Fibroblast of lung (primary cell): ENCODE results near the gene CCDC78. TPM values are rescaled to one million over a fixed set of nuclear protein-coding genes. Genes with fewer than 3 reads are reported as not detected.

Experiments
- DNase-seq, 2 donors: peaks; one replicate each; pipeline versions ENCODE4 v3.0.0 to v3.0.0-alpha.2; 2010; ENCODE audit warnings: low read depth in 2 of 2
- H2AFZ ChIP-seq: 2 replicates; pipeline ENCODE4 v1.5.1; 2012; ENCODE audit warnings: low read length, control low read depth, inconsistent platforms
- H3K27ac ChIP-seq: 2 replicates; pipeline ENCODE4 v1.5.1; 2011; ENCODE audit warnings: low read length, control low read depth; ENCODE audit not compliant: insufficient read depth
- H3K27me3 ChIP-seq: 2 replicates; pipeline ENCODE4 v1.5.1; 2011; ENCODE audit warnings: mild to moderate bottlenecking, low read length; ENCODE audit not compliant: control insufficient read depth, insufficient read depth
- H3K36me3 ChIP-seq: 2 replicates; pipeline ENCODE4 v1.5.1; 2011; ENCODE audit warnings: low read length; ENCODE audit not compliant: control insufficient read depth, insufficient read depth
- H3K4me1 ChIP-seq: 2 replicates; pipeline ENCODE4 v1.5.1; 2011; ENCODE audit warnings: low read length; ENCODE audit not compliant: control insufficient read depth, insufficient read depth; ENCODE audit errors: extremely low read depth
- H3K4me2 ChIP-seq: 2 replicates; pipeline ENCODE4 v1.5.1; 2011; ENCODE audit warnings: low read length, control low read depth; ENCODE audit not compliant: insufficient read depth; ENCODE audit errors: extremely low read depth
- H3K4me3 ChIP-seq, 4 experiments: fragments of 200-600 bp in 1 of 4; sonication (generic) in 1 of 4; replicated peaks in 1 of 4; 2 replicates each; pipeline ENCODE4 v1.5.1; 2011 to 2016; ENCODE audit warnings: low read length in 4 of 4, low read depth in 3 of 4, mild to moderate bottlenecking in 3 of 4, control low read depth in 2 of 4, inconsistent platforms in 1 of 4, mixed read lengths in 1 of 4; ENCODE audit not compliant: insufficient read depth in 1 of 4; ENCODE audit errors: control extremely low read depth in 1 of 4
- H3K79me2 ChIP-seq: 2 replicates; pipeline ENCODE4 v1.5.1; 2012; ENCODE audit warnings: mild to moderate bottlenecking, low read length, inconsistent platforms; ENCODE audit not compliant: control insufficient read depth, insufficient read depth
- H3K9ac ChIP-seq: 2 replicates; pipeline ENCODE4 v1.5.1; 2011; ENCODE audit warnings: mild to moderate bottlenecking, low read length, control low read depth; ENCODE audit not compliant: insufficient read depth
- H3K9me3 ChIP-seq: 2 replicates; pipeline ENCODE4 v1.5.1; 2012; ENCODE audit warnings: low read depth, low read length; ENCODE audit not compliant: control insufficient read depth, insufficient read depth
- H4K20me1 ChIP-seq: 2 replicates; pipeline ENCODE4 v1.5.1; 2011; ENCODE audit warnings: low read length; ENCODE audit not compliant: control insufficient read depth, insufficient read depth; ENCODE audit errors: extremely low read depth
- CTCF ChIP-seq, 2 donors: IDR thresholded peaks in 1 of 2; conservative IDR thresholded peaks in 1 of 2; 1 replicate in 1 of 2; 2 replicates in 1 of 2; pipeline ENCODE4 v1.5.1; 2011 to 2012; ENCODE audit warnings: low read length in 2 of 2, control low read depth in 1 of 2, inconsistent platforms in 1 of 2, low read depth in 1 of 2, mild to moderate bottlenecking in 1 of 2
- EZH2 ChIP-seq: IDR thresholded peaks from 2 replicates; pipeline ENCODE4 v1.5.1; 2012; ENCODE audit warnings: low read length, control low read depth, mild to moderate bottlenecking; ENCODE audit errors: missing control alignments
- polyA plus RNA-seq, 2 donors: library from polyadenylated mRNA; depleted of rRNA in 1 of 2; stranded (reverse) in 1 of 2; unstranded in 1 of 2; fragments of >200 nt; gene quantifications; 2 replicates each; pipeline ENCODE4 v1.2.1, GENCODE V29; 2011 to 2012; ENCODE audit warnings: missing spikeins in 1 of 2
- total RNA-seq: library from RNA; depleted of rRNA; stranded (reverse); fragments of >200 nt; gene quantifications from 2 replicates; pipeline ENCODE4 v1.2.1, GENCODE V29; 2014

The CCDC78 gene
- total and polyA plus RNA-seq, 2 donors (not counting 1 experiment from before 2014, with no cell fraction given), result 0.50 to 1.8 TPM

DNA sequence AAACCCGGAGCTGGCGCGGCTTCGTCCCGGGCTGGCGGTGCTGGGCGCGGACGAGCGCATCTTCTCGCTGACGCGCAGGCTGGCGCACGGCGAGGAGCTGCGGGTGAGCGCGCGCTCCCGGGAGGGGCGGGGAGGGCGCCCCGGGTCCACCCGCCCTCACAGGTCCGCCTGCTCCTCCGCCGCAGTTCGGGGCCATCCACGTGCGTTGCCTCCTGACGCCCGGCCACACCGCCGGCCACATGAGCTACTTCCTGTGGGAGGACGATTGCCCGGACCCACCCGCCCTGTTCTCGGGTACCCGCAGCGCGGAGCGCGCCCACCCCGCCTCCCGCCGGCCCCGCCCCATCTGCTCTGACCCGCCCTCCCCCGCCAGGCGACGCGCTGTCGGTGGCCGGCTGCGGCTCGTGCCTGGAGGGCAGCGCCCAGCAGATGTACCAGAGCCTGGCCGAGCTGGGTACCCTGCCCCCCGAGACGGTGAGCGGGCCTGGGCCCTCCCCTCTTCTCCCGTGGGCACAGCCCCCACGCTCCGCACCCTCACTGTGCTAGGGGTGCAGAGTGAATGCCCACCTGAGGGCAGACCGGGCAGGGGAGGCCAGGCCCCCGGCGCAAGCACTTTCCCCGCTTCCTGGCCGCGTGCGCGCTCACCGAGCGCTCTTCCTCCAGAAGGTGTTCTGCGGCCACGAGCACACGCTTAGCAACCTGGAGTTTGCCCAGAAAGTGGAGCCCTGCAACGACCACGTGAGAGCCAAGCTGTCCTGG lies 2.1 kb upstream of the CCDC78 start:
- H3K4me3 ChIP-seq, result peak overlapping the region in 3 of 4 experiments; percentile 19 to 75 (median 25)
- H3K9ac ChIP-seq, result no peak overlapping the region
- H2AFZ ChIP-seq, result no peak overlapping the region
- peak overlapping the region; percentile 64 for H3K4me2 ChIP-seq
- no peaks in the 10 kb centered on the region for H4K20me1 ChIP-seq
- no peak overlapping the region for H3K27ac ChIP-seq
- H3K9me3 ChIP-seq, result no peaks in the 10 kb centered on the region
- peaks cover 10% of the 10 kb centered on the region for H3K36me3 ChIP-seq
- TF ChIP-seq CTCF (conservative IDR thresholded peaks at IDR 0.05 in 1 of 2, IDR thresholded peaks at IDR 0.05 in 1 of 2; ENCODE audit: low read depth in 1 of 2, low read length in 2 of 2), result no peak
- TF ChIP-seq EZH2, result no peak
- peak; percentile 76 to 81 for DNase-seq
- no peaks in the 10 kb centered on the region for H3K79me2 ChIP-seq
- H3K27me3 ChIP-seq, result no peaks in the 10 kb centered on the region
- no peaks in the 10 kb centered on the region for H3K4me1 ChIP-seq

DNA sequence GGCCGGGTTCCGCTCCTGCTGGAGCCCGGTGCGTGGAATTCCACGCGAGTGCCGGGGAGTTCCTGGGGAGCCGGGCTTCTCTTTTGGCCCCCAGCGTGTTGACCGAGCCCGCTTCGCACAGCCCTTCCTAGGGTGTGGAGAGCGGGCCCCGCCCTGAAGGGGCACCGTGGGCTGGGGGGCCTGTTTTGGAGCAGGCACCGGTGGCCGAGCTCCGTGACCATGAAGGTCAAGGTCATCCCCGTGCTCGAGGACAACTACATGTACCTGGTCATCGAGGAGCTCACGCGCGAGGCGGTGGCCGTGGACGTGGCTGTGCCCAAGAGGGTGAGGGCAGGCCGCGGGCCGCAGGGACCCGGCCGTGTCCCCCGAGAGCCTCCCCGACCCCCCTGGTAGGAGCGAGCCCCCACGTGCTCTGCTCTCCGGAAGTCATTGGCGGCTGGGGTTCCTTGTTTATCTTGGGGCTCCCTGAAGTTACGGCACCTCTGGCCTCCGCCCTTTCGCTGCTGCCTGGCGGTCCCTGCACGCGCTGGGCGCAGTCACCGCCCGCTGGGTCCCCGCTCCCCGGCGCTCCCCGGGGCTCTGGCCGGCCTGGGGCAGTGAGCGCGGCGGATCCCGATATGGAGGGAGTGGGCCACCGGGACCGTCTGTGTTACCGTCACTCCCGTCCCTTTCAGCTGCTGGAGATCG lies 1.2 kb upstream of the CCDC78 start:
- peak overlapping the region; percentile 40 for H3K9ac ChIP-seq
- no peak overlapping the region for H3K27ac ChIP-seq
- TF ChIP-seq CTCF (conservative IDR thresholded peaks at IDR 0.05 in 1 of 2, IDR thresholded peaks at IDR 0.05 in 1 of 2; ENCODE audit: low read depth in 1 of 2, low read length in 2 of 2) (no peak), EZH2 (no peak)
- peak overlapping the region; percentile 48 to 75 (median 61) for H3K4me3 ChIP-seq
- H3K27me3 ChIP-seq, result no peaks in the 10 kb centered on the region
- no peaks in the 10 kb centered on the region for H3K9me3 ChIP-seq
- H3K36me3 ChIP-seq, result peaks cover 10% of the 10 kb centered on the region
- H2AFZ ChIP-seq, result no peak overlapping the region
- no peaks in the 10 kb centered on the region for H3K4me1 ChIP-seq
- DNase-seq, result no peak
- H3K79me2 ChIP-seq, result no peaks in the 10 kb centered on the region
- H4K20me1 ChIP-seq, result no peaks in the 10 kb centered on the region
- H3K4me2 ChIP-seq, result peak overlapping the region; percentile 83

- no peak for DNase-seq
- TF ChIP-seq EZH2 (no peak), CTCF (conservative IDR thresholded peaks at IDR 0.05 in 1 of 2, IDR thresholded peaks at IDR 0.05 in 1 of 2; ENCODE audit: low read depth in 1 of 2, low read length in 2 of 2) (no peak)
- no peak overlapping the region for H2AFZ ChIP-seq
- no peaks in the 10 kb centered on the region for H3K79me2 ChIP-seq
- peaks cover 7% of the 10 kb centered on the region for H3K36me3 ChIP-seq
- H3K27ac ChIP-seq, result no peak overlapping the region
- no peak overlapping the region for H3K4me2 ChIP-seq
- H4K20me1 ChIP-seq, result no peaks in the 10 kb centered on the region
- no peaks in the 10 kb centered on the region for H3K4me1 ChIP-seq
- no peak overlapping the region for H3K9ac ChIP-seq
- H3K27me3 ChIP-seq, result no peaks in the 10 kb centered on the region
- H3K9me3 ChIP-seq, result no peaks in the 10 kb centered on the region
- H3K4me3 ChIP-seq, result no peak overlapping the region
Measured at GRCh38 chr16:726188-726437, 130 bp downstream of the CCDC78 start.
